ENCODE measurements around the gene STK24.
"Not testable (repeated sequence)": the region's sequence is repeated elsewhere in the genome, so short reads cannot be mapped to it uniquely, and the experiment has no call there.

The STK24 gene

GRCh38 chr13:98576963-98577835 lies at the start of gene STK24:
Gene STK24, minus strand, starts transcription at chr13:98577107. Its CDS starts 321 bp downstream, at chr13:98576786.
- peak in 38 of 42 donors; percentile 25 to 85 (median 65) for DNase-seq
- intact Hi-C loops (cut with DNase I): loop anchor here (2.0 kb wide), 1 partner anchor 126 kb away; no protein-coding TSS in a partner anchor

GRCh38 chr13:98626298-98626935 lies 49.5 kb upstream of the STK24 start:
- DNase-seq: no peak
- intact Hi-C loops (cut with DNase I): no loop called here

- intact Hi-C loops (cut with DNase I); DNase-seq: not testable (repeated sequence)
Observed at GRCh38 chr13:98624589-98624988, 47.7 kb upstream of the STK24 start.

- no peak for DNase-seq
- intact Hi-C loops (cut with DNase I): no loop called here
Observed at GRCh38 chr13:98622931-98623331, 46.0 kb upstream of the STK24 start.

GRCh38 chr13:98619556-98619955 lies 42.6 kb upstream of the STK24 start:
- intact Hi-C loops (cut with DNase I): no loop called here

GRCh38 chr13:98615595-98615994 lies 38.7 kb upstream of the STK24 start:
- intact Hi-C loops (cut with DNase I): not testable (repeated sequence)

More at GRCh38 chr13:98619556-98619955, 42.6 kb upstream of the STK24 start:
- no peak for DNase-seq

GRCh38 chr13:98613591-98613990 lies 36.7 kb upstream of the STK24 start:
- no peak for DNase-seq
- intact Hi-C loops (cut with DNase I): no loop called here

More at GRCh38 chr13:98615595-98615994, 38.7 kb upstream of the STK24 start:
- DNase-seq: not testable (repeated sequence)

GRCh38 chr13:98609756-98610155 lies 32.8 kb upstream of the STK24 start:
- intact Hi-C loops (cut with DNase I): no loop called here
- DNase-seq: no peak

- DNase-seq: no peak
- intact Hi-C loops (cut with DNase I): no loop called here
Observed at GRCh38 chr13:98606296-98606695, 29.4 kb upstream of the STK24 start.

GRCh38 chr13:98599502-98600328 lies 22.8 kb upstream of the STK24 start:
- DNase-seq: no peak
- intact Hi-C loops (cut with DNase I): no loop called here

- intact Hi-C loops (cut with DNase I): no loop called here
- DNase-seq: no peak
Observed at GRCh38 chr13:98598043-98598442, 21.1 kb upstream of the STK24 start.

GRCh38 chr13:98595134-98595533 lies 18.2 kb upstream of the STK24 start:
- intact Hi-C loops (cut with DNase I): no loop called here

GRCh38 chr13:98592362-98592732 lies 15.4 kb upstream of the STK24 start:
- intact Hi-C loops (cut with DNase I): no loop called here
- DNase-seq: no peak

More at GRCh38 chr13:98595134-98595533, 18.2 kb upstream of the STK24 start:
- no peak for DNase-seq

- intact Hi-C loops (cut with DNase I): no loop called here
- DNase-seq: no peak
Observed at GRCh38 chr13:98591721-98592361, 14.9 kb upstream of the STK24 start.

- intact Hi-C loops (cut with DNase I); DNase-seq: not testable (repeated sequence)
Observed at GRCh38 chr13:98590471-98590870, 13.6 kb upstream of the STK24 start.

- intact Hi-C loops (cut with DNase I); DNase-seq: not testable (repeated sequence)
Observed at GRCh38 chr13:98589516-98589915, 12.6 kb upstream of the STK24 start.

- DNase-seq: no peak
- intact Hi-C loops (cut with DNase I): no loop called here
Observed at GRCh38 chr13:98586400-98587345, 9.8 kb upstream of the STK24 start.

- DNase-seq: no peak
- intact Hi-C loops (cut with DNase I): no loop called here
Observed at GRCh38 chr13:98585946-98586345, 9.0 kb upstream of the STK24 start.
